Transverse colon (tissue), 4 donors: ENCODE results near the gene UBE2U. TPM values are rescaled to one million over a fixed set of nuclear protein-coding genes. Genes with fewer than 3 reads are reported as not detected.

Experiments
- DNase-seq: peaks from one replicate; pipeline ENCODE4 v3.0.0-alpha.2; 2019
- H3K27ac ChIP-seq, 4 donors: fragments of 200-600 bp; sonication (generic); 2 replicates each; pipeline ENCODE4 v1.5.1; 2016 to 2018; ENCODE audit warnings: inconsistent platforms in 4 of 4
- H3K27me3 ChIP-seq: fragments of 200-600 bp; sonication (generic); 2 replicates; pipeline ENCODE4 v1.5.1; 2017; ENCODE audit warnings: inconsistent platforms
- H3K36me3 ChIP-seq, 4 donors: fragments of 200-600 bp; sonication (generic); 2 replicates each; pipeline ENCODE4 v1.5.1; 2017 to 2019; ENCODE audit warnings: inconsistent platforms in 4 of 4
- H3K4me1 ChIP-seq, 4 donors: fragments of 200-600 bp; sonication (generic); 2 replicates each; pipeline ENCODE4 v1.5.1; 2017 to 2020; ENCODE audit warnings: inconsistent platforms in 4 of 4
- H3K4me3 ChIP-seq, 4 donors: fragments of 200-600 bp; sonication (generic); 1 replicate in 1 of 4; 2 replicates in 3 of 4; pipeline versions ENCODE4 v1.5.1 to v1.6.1; 2017 to 2019; ENCODE audit warnings: inconsistent platforms in 4 of 4
- H3K9me3 ChIP-seq, 2 donors: fragments of 200-600 bp; sonication (generic); 2 replicates each; pipeline ENCODE4 v1.5.1; 2017 to 2019; ENCODE audit warnings: inconsistent platforms in 2 of 2
- CTCF ChIP-seq, 5 experiments: fragments of 200-600 bp in 3 of 5; fragments of 450-650 bp in 2 of 5; sonication (generic) in 3 of 5; IDR thresholded peaks; 1 replicate in 2 of 5; 2 replicates in 3 of 5; pipeline ENCODE4 v1.5.1; 2016 to 2017; ENCODE audit warnings: antibody characterized with exemption in 5 of 5, inconsistent platforms in 3 of 5, mild to moderate bottlenecking in 2 of 5, moderate library complexity in 1 of 5
- EP300 ChIP-seq: sonication (generic); formaldehyde crosslinking; IDR thresholded peaks from one replicate; pipeline ENCODE4 v1.6.1; 2017; ENCODE audit warnings: antibody characterized with exemption, low read depth
- POLR2A ChIP-seq: fragments of 450-650 bp; IDR thresholded peaks from one replicate; pipeline ENCODE4 v1.6.1; 2016; ENCODE audit warnings: antibody characterized with exemption, mild to moderate bottlenecking, moderate library complexity
- POLR2AphosphoS5 ChIP-seq, 3 donors: sonication (generic); formaldehyde crosslinking; IDR thresholded peaks; one replicate each; pipeline ENCODE4 v1.6.1; 2016; ENCODE audit warnings: antibody characterized with exemption in 3 of 3
- WGBS, 2 donors: methylation state at CpG; one replicate each; pipeline ENCODE4 v1.1.5; 2018; ENCODE audit warnings: low coverage in 1 of 2; 5-methylcytosine and 5-hydroxymethylcytosine counted together
- in situ Hi-C, 4 donors: fragments of 200-750 bp; cut with MboI; loops; one replicate each; pipeline versions ENCODE4 v1.15.0 to v1.15.1; 2017; ENCODE audit warnings: low sequenced_read_pairs in 3 of 4, low pct_ligation_motif_present in 1 of 4, low pct_unique_long_range_greater_than_20kb in 1 of 4
- intact Hi-C: fragments of 100-400 bp; cut with DNase I; formaldehyde crosslinking; loops from one replicate; pipeline ENCODE4 v1.15.1; 2023; ENCODE audit warnings: low total_unique reads
- total RNA-seq, 4 donors: library from RNA; depleted of rRNA; stranded (reverse); fragments of >200 nt; gene quantifications; one replicate each; pipeline ENCODE4 v1.1.0, GENCODE V29; 2016

The UBE2U gene
- total RNA-seq, 4 donors from 2014 or later, result not detected

- H3K36me3 ChIP-seq, result no peaks in the 10 kb centered on the region
- no peaks in the 10 kb centered on the region for H3K27me3 ChIP-seq
- intact Hi-C loops (loop anchor here (5.0 kb wide), 2 partner anchors 408 to 553 kb away; no protein-coding TSS in a partner anchor), in situ Hi-C loops (loop anchor here (10.0 to 25.0 kb wide), 6 partner anchors 393 to 568 kb away; no protein-coding TSS in a partner anchor)
- TF ChIP-seq CTCF (IDR thresholded peaks at IDR 0.05) (no peak), EP300 (no peak)
- no peak for DNase-seq
- peaks cover 0 to 6% (median 0%) of the 10 kb centered on the region in 4 donors for H3K4me1 ChIP-seq
- no peak overlapping the region for H3K27ac ChIP-seq
- H3K4me3 ChIP-seq, result no peak overlapping the region
- WGBS, 2 donors, result 58% methylated on average over 1 of the region's 1 CpG; no CpG with 5 or more reads in 1 of the 2 donors
- no peaks in the 10 kb centered on the region for H3K9me3 ChIP-seq
Measured at GRCh38 chr1:64269558-64269884, 66.1 kb downstream of the UBE2U start.

- intact Hi-C loops (no loop called here), in situ Hi-C loops (no loop called here)
- H3K4me1 ChIP-seq, result no peaks in the 10 kb centered on the region
- H3K4me3 ChIP-seq, result no peak overlapping the region
- DNase-seq, result no peak
- TF ChIP-seq CTCF (IDR thresholded peaks at IDR 0.05) (no peak), POLR2AphosphoS5 (IDR thresholded peaks at IDR 0.05) (no peak), POLR2A (no peak), EP300 (no peak)
- H3K27ac ChIP-seq, result no peak overlapping the region
- no peaks in the 10 kb centered on the region for H3K27me3 ChIP-seq
- no peaks in the 10 kb centered on the region for H3K9me3 ChIP-seq
- 79 to 90% methylated on average over 4 of the region's 4 CpGs for WGBS, 2 donors
- no peaks in the 10 kb centered on the region for H3K36me3 ChIP-seq
Measured at GRCh38 chr1:64280001-64280400, 76.6 kb downstream of the UBE2U start.

- H3K4me3 ChIP-seq, result no peak overlapping the region
- intact Hi-C loops (no loop called here), in situ Hi-C loops (no loop called here)
- TF ChIP-seq EP300 (no peak), CTCF (IDR thresholded peaks at IDR 0.05) (no peak), POLR2A (no peak), POLR2AphosphoS5 (IDR thresholded peaks at IDR 0.05) (no peak)
- H3K9me3 ChIP-seq, result no peaks in the 10 kb centered on the region
- H3K36me3 ChIP-seq, result no peaks in the 10 kb centered on the region
- 50 to 61% methylated on average over 3 to 4 of the region's 4 CpGs for WGBS, 2 donors
- no peak overlapping the region for H3K27ac ChIP-seq
- H3K27me3 ChIP-seq, result no peaks in the 10 kb centered on the region
- DNase-seq, result no peak
- no peaks in the 10 kb centered on the region for H3K4me1 ChIP-seq
Measured at GRCh38 chr1:64282351-64282750, 78.9 kb downstream of the UBE2U start.

- intact Hi-C loops, result no loop called here
- no peak for DNase-seq
- Histone ChIP-seq H3K4me1 (no peaks in the 10 kb centered on the region), H3K36me3 (no peaks in the 10 kb centered on the region), H3K27me3 (no peaks in the 10 kb centered on the region), H3K4me3 (no peak overlapping the region), H3K9me3 (no peaks in the 10 kb centered on the region), H3K27ac (no peak overlapping the region)
- 57 to 62% methylated on average over 3 of the region's 3 CpGs for WGBS, 2 donors
- in situ Hi-C loops, result no loop called here
- TF ChIP-seq POLR2A (no peak), POLR2AphosphoS5 (IDR thresholded peaks at IDR 0.05) (no peak), CTCF (IDR thresholded peaks at IDR 0.05) (no peak), EP300 (no peak)
Measured at GRCh38 chr1:64287071-64287470, 83.6 kb downstream of the UBE2U start.
